ENCODE data around the gene SESN2.

The SESN2 gene

GRCh38 chr1:28259252-28259933, at the start of gene SESN2:
Gene SESN2 (plus strand): TSS chr1:28259518. CDS start chr1:28259848, 330 bp downstream.
- peak; percentile 99 for DNase-seq

- DNase-seq: no peak
These were observed 49.6 kb upstream of the SESN2 start for GRCh38 chr1:28209700-28210099.

GRCh38 chr1:28213315-28213714, 46.0 kb upstream of the SESN2 start:
- no peak for DNase-seq

- DNase-seq: no peak
These were observed 30.2 kb upstream of the SESN2 start for GRCh38 chr1:28229089-28229488.

- DNase-seq: no peak
These were observed 29.3 kb upstream of the SESN2 start for GRCh38 chr1:28229996-28230395.

- DNase-seq: peak; percentile 98
These were observed 26.6 kb upstream of the SESN2 start, which contains the start of gene DNAJC8 for GRCh38 chr1:28232558-28233263. Gene DNAJC8 (minus strand): TSS chr1:28233029. CDS start chr1:28232998, 31 bp downstream.

- DNase-seq: no peak
These were observed 26.1 kb upstream of the SESN2 start for GRCh38 chr1:28233264-28233606.

- DNase-seq: peak; percentile 94
These were observed 23.3 kb upstream of the SESN2 start, which contains the start of gene ATP5IF1 for GRCh38 chr1:28235755-28236655. Gene ATP5IF1 (plus strand): TSS chr1:28236124. CDS start chr1:28236184, 60 bp downstream.

- DNase-seq: no peak
These were observed 22.5 kb upstream of the SESN2 start for GRCh38 chr1:28236656-28237322.

GRCh38 chr1:28239004-28239403, 20.3 kb upstream of the SESN2 start:
- no peak for DNase-seq

- DNase-seq: no peak
These were observed 19.3 kb upstream of the SESN2 start for GRCh38 chr1:28240024-28240423.

- DNase-seq: no peak
These were observed 17.6 kb upstream of the SESN2 start for GRCh38 chr1:28241638-28242241.

- no peak for DNase-seq
These were observed 15.5 kb upstream of the SESN2 start for GRCh38 chr1:28243685-28244311.

- DNase-seq: no peak
These were observed 14.6 kb upstream of the SESN2 start for GRCh38 chr1:28244549-28245251.

- no peak for DNase-seq
These were observed 12.9 kb upstream of the SESN2 start for GRCh38 chr1:28246427-28246832.

- no peak for DNase-seq
These were observed 11.6 kb upstream of the SESN2 start for GRCh38 chr1:28247612-28248272.

- DNase-seq: peak; percentile 90
These were observed 10.9 kb upstream of the SESN2 start for GRCh38 chr1:28248273-28249012.

GRCh38 chr1:28249013-28249865, 10.1 kb upstream of the SESN2 start:
- peak; percentile 47 for DNase-seq

- DNase-seq: no peak
These were observed 9.4 kb upstream of the SESN2 start for GRCh38 chr1:28249866-28250295.

Data from stimulated activated CD8-positive, alpha-beta memory T cell treated with anti-CD3 and anti-CD28 coated beads, Interleukin-4, amount 100 ng/mL, for 48 hours (primary cell).